K562 (cell line): ENCODE measurements around the gene ARHGAP28. TPM values are rescaled to one million over a fixed set of nuclear protein-coding genes. Genes with fewer than 3 reads are reported as not detected.

Source experiments
- ATAC-seq: fragments of 200-7000 bp; cut with Tn5 transposase; 3 replicates; pipeline ENCODE4 v1.9.1; 2020; ENCODE audit warnings: moderate library complexity
- BruUV-seq: library from RNA; stranded (reverse); fragments of 400-500 nt; replicated peaks from 2 replicates; lab custom pipeline; 2021; lab: Mats Ljungman, UMichigan
- CTCF ChIA-PET: fragments of 300-600 bp; formaldehyde crosslinking; extraction: SDS; loops from one replicate; lab custom pipeline; 2021; ENCODE audit warnings: low intra/inter-chr PET ratio; lab: Yijun Ruan, JAX
- POLR2A ChIA-PET: fragments of 300-600, 350-650 bp; sonication (Branson Sonifier 250); formaldehyde crosslinking; extraction: SDS; loops from one replicate; lab custom pipeline; 2021; ENCODE audit warnings: antibody characterized with exemption, inconsistent platforms; lab: Yijun Ruan, JAX
- DNase-seq, 4 experiments: peaks; one replicate each; pipeline versions ENCODE4 v3.0.0 to v3.0.0-alpha.2; 2011 to 2018; ENCODE audit warnings: low spot score in 3 of 4, mixed read lengths in 3 of 4; ENCODE audit errors: extremely low read depth in 1 of 4
- FAIRE-seq: peaks from 2 replicates; lab custom pipeline; 2011; peaks lifted over from hg19 to GRCh38; lab: Jason Lieb, UNC
- H2AFZ ChIP-seq: 2 replicates; pipeline ENCODE4 v1.6.0; 2011; ENCODE audit warnings: low read depth, low read length, control low read depth, inconsistent platforms
- H3K27ac ChIP-seq: fragments of 200-600 bp; 3 replicates; pipeline ENCODE4 v1.8.0; 2011; ENCODE audit warnings: low read depth, mild to moderate bottlenecking, control low read depth, inconsistent platforms, low read length, moderate library complexity, mixed read lengths; ENCODE audit errors: extremely low read depth
- H3K27me3 ChIP-seq, 2 experiments: fragments of 300-600 bp in 1 of 2; 2 replicates in 1 of 2; 3 replicates in 1 of 2; pipeline versions ENCODE4 v1.6.0 to v1.8.0; 2011; ENCODE audit warnings: inconsistent platforms in 2 of 2, low read length in 2 of 2, mild to moderate bottlenecking in 1 of 2, mixed read lengths in 1 of 2, moderate library complexity in 1 of 2; ENCODE audit not compliant: control insufficient read depth in 2 of 2, insufficient read depth in 2 of 2
- H3K36me3 ChIP-seq: fragments of 300-600 bp; 3 replicates; pipeline ENCODE4 v1.8.0; 2011; ENCODE audit warnings: mild to moderate bottlenecking, low read length, inconsistent platforms; ENCODE audit not compliant: control insufficient read depth, insufficient read depth
- H3K4me1 ChIP-seq, 2 experiments: fragments of 200-600 bp in 1 of 2; replicated peaks in 1 of 2; 2 replicates in 1 of 2; 3 replicates in 1 of 2; pipeline versions ENCODE4 v1.5.1 to v1.8.0; 2011; ENCODE audit warnings: inconsistent platforms in 2 of 2, low read length in 2 of 2, mild to moderate bottlenecking in 1 of 2, mixed read lengths in 1 of 2, moderate library complexity in 1 of 2; ENCODE audit not compliant: control insufficient read depth in 2 of 2, insufficient read depth in 2 of 2
- H3K4me2 ChIP-seq: 2 replicates; pipeline ENCODE4 v1.6.1; 2011; ENCODE audit warnings: low read length, control low read depth, inconsistent platforms, mixed read lengths; ENCODE audit not compliant: insufficient read depth
- H3K4me3 ChIP-seq: fragments of 200-600 bp; sonication (generic), shearing (Covaris generic); 2 replicates; pipeline ENCODE4 v1.5.1; 2016; ENCODE audit warnings: control low read depth, inconsistent platforms
- H3K79me2 ChIP-seq: fragments of 200-600 bp; 3 replicates; pipeline ENCODE4 v1.8.0; 2011; ENCODE audit warnings: low read length, inconsistent platforms; ENCODE audit not compliant: control insufficient read depth, insufficient read depth
- H3K9ac ChIP-seq, 2 experiments: 2 replicates each; pipeline versions ENCODE4 v1.6.0 to v1.6.1; 2011; ENCODE audit warnings: low read depth in 2 of 2, low read length in 2 of 2, control low read depth in 1 of 2, inconsistent platforms in 1 of 2, mild to moderate bottlenecking in 1 of 2, mixed read lengths in 1 of 2; ENCODE audit not compliant: insufficient read depth in 1 of 2
- H3K9me1 ChIP-seq: one replicate; pipeline ENCODE4 v1.6.0; 2011; ENCODE audit warnings: inconsistent platforms, mild to moderate bottlenecking, low read length, moderate library complexity; ENCODE audit not compliant: control insufficient read depth, insufficient read depth
- H3K9me3 ChIP-seq: replicated peaks from 2 replicates; pipeline ENCODE4 v1.5.1; 2011; ENCODE audit warnings: low read depth, low read length, inconsistent platforms; ENCODE audit not compliant: control insufficient read depth, insufficient read depth
- H4K20me1 ChIP-seq: replicated peaks from 2 replicates; pipeline ENCODE4 v1.6.1; 2011; ENCODE audit warnings: low read length, inconsistent platforms, mixed read lengths; ENCODE audit not compliant: control insufficient read depth, insufficient read depth
- EGR1 ChIP-seq: fragments of 450-650 bp; conservative IDR thresholded peaks from 2 replicates; pipeline ENCODE4 v1.6.1; 2017; ENCODE audit warnings: mild to moderate bottlenecking
- ILK ChIP-seq: fragments of 450-650 bp; IDR thresholded peaks from 2 replicates; pipeline ENCODE4 v1.6.1; 2016; ENCODE audit warnings: missing genetic modification characterization, low read depth, mild to moderate bottlenecking, missing compliant biosample characterization, moderate library complexity, borderline replicate concordance
- PHB2 ChIP-seq: fragments of 450-650 bp; IDR thresholded peaks from 2 replicates; pipeline ENCODE4 v1.6.1; 2017; ENCODE audit warnings: low read depth
- RBM22 ChIP-seq: fragments of 200-400 bp; formaldehyde crosslinking; IDR thresholded peaks from 2 replicates; pipeline ENCODE4 v1.6.1; 2018; ENCODE audit warnings: low read length, low read depth; ENCODE audit not compliant: poor library complexity, severe bottlenecking
- RFX5 ChIP-seq: IDR thresholded peaks from 2 replicates; pipeline ENCODE4 v1.6.1; 2011; ENCODE audit warnings: low read depth, mild to moderate bottlenecking, improper control_type of control experiment, low read length
- SMARCA4 ChIP-seq: fragments of 450-650 bp; IDR thresholded peaks from 2 replicates; pipeline ENCODE4 v1.6.1; 2016
- WGBS: fragments of 100-300 bp; shearing (Covaris generic); methylation state at CpG from one replicate; pipeline ENCODE4 v1.1.6; 2016; ENCODE audit warnings: low coverage, mixed read lengths; ENCODE audit not compliant: insufficient coverage; ENCODE audit errors: missing lambda C conversion rate; 5-methylcytosine and 5-hydroxymethylcytosine counted together
- in situ Hi-C: fragments of 300-500 bp; cut with MboI; formaldehyde crosslinking; loops from 4 replicates; pipeline ENCODE4 v1.15.0; 2018; ENCODE audit warnings: inconsistent platforms, mixed read lengths
- intact Hi-C: fragments of 100-400 bp; cut with micrococcal nuclease; formaldehyde crosslinking; loops from 2 replicates; pipeline ENCODE4 v1.14.2; 2022
- polyA plus RNA-seq, 8 experiments: library from polyadenylated mRNA; depleted of rRNA in 4 of 8; stranded (reverse) in 5 of 8; unstranded in 3 of 8; fragments of >200 nt; fragmentation: Nextera tagmentation in 2 of 8; fragmentation: Illumina TruSeq in 1 of 8; extraction: Ambion mirVana in 2 of 8; extraction: Trizol in 1 of 8; gene quantifications; 2 replicates each; pipeline versions ENCODE4 v1.2.1 to v1.2.3, GENCODE V29; 2011 to 2014; ENCODE audit warnings: inconsistent platforms in 1 of 8, missing spikeins in 1 of 8
- total RNA-seq, 7 experiments: library from RNA; depleted of rRNA in 6 of 7; stranded (reverse); fragments of >200 nt in 6 of 7; fragmentation: Illumina TruSeq in 2 of 7; extraction: Trizol in 2 of 7; gene quantifications; 2 replicates each; pipeline versions ENCODE4 v1.2.1 to v1.2.3, GENCODE V29; 2011 to 2021; ENCODE audit warnings: low replicate concordance in 1 of 7
- TF ChIP-seq, protein P1 (sequence below), 2 experiments: fragments of 450-650 bp; formaldehyde crosslinking in 1 of 2; IDR thresholded peaks; 2 replicates each; pipeline versions ENCODE4 v1.4.0 to v1.6.1; 2014 to 2020; ENCODE audit warnings: mild to moderate bottlenecking in 2 of 2, borderline replicate concordance in 1 of 2, low read depth in 1 of 2

The ARHGAP28 gene
- total and polyA plus RNA-seq, 9 of the 15 experiments (the other 6 are each of a cell fraction or from before 2014, with no cell fraction given): 0.93 to 5.9 (median 5.0) TPM

DNA sequence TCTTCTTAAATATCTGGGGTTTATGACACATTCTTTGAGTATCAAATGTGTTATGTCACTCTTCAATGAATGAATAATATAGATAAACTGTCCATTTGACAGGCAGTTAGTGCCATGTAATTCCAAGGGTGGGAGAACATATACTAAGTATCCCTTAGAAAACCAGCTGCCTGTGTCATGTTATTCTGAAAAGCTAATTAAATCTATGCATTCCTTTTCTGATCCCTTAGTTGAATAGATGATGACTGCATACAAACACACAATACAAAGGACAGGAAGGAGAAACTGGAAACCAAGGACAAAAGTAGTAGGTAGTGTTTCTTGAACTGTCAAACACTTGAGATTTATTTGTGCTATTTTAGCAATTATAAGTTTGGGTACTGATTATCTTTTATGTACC, 8.3 kb downstream of the ARHGAP28 start:
- Histone ChIP-seq H3K4me2 (no peak overlapping the region), H3K4me3 (no peak overlapping the region), H3K9me1 (no peaks in the 10 kb centered on the region), H2AFZ (no peak overlapping the region), H3K27me3 (no peaks in the 10 kb centered on the region), H3K27ac (no peak overlapping the region), H3K36me3 (no peaks in the 10 kb centered on the region), H3K9me3 (no peaks in the 10 kb centered on the region), H3K79me2 (no peaks in the 10 kb centered on the region), H4K20me1 (no peaks in the 10 kb centered on the region), H3K4me1 (peaks cover 0 to 8% of the 10 kb centered on the region in 2 experiments; a peak in 2 of 5 replicates), H3K9ac (no peak overlapping the region)
- no peak for FAIRE-seq
- CTCF ChIA-PET: interaction anchor here (0.5 to 0.6 kb wide), 2 partner anchors 182 to 1138 kb away, joined by 3 read pairs; no protein-coding TSS in a partner anchor
- ATAC-seq: no peak
- BruUV-seq: no TSS peak
- DNase-seq: no peak
- intact Hi-C loops (loop anchor here (10.0 kb wide), 1 partner anchor 1443 kb away; the partner anchor contains the start of gene ZBTB14), in situ Hi-C loops (loop anchor here (25.0 kb wide), 1 partner anchor 1451 kb away; the partner anchor contains the start of gene ZBTB14)
- no peak for TF ChIP-seq PHB2
- POLR2A ChIA-PET: interaction anchor here (1.2 kb wide), 1 partner anchor 14 kb away, joined by 4 read pairs; no protein-coding TSS in a partner anchor

DNA sequence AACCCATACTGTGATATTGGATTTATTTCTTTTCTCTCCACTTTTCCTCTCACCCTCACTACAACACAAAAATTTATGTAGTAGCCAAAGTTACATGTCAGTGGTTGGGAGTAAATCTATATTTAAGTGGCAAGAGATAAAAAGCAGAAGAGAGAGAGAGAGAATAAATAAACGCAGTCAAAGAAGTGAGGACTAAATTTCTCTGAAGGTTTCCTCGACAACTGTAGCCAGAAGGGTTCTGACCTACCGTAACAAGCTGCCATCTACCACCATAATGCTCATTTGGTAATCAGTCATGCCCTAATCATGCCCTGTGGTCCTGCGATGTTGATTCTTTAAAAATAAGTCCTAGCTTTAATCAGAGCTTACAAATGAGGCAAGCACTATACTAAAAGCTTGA, 9.1 kb downstream of the ARHGAP28 start:
- DNase-seq: no peak
- ATAC-seq: no peak
- no peak overlapping the region for H3K9ac ChIP-seq
- no peak overlapping the region for H3K27ac ChIP-seq
- H3K9me1 ChIP-seq: no peaks in the 10 kb centered on the region
- CTCF ChIA-PET: interaction anchor here (0.5 kb wide), 1 partner anchor 181 kb away, joined by 3 read pairs; no protein-coding TSS in a partner anchor
- FAIRE-seq: no peak
- no peaks in the 10 kb centered on the region for H4K20me1 ChIP-seq
- no peaks in the 10 kb centered on the region for H3K27me3 ChIP-seq
- no peak overlapping the region for H2AFZ ChIP-seq
- POLR2A ChIA-PET: no interaction called here
- no peaks in the 10 kb centered on the region for H3K79me2 ChIP-seq
- BruUV-seq: no TSS peak
- H3K4me2 ChIP-seq: no peak overlapping the region
- in situ Hi-C loops (loop anchor here (25.0 kb wide), 1 partner anchor 1451 kb away; the partner anchor contains the start of gene ZBTB14), intact Hi-C loops (loop anchor here (10.0 kb wide), 1 partner anchor 1444 kb away; the partner anchor contains the start of gene ZBTB14)
- H3K36me3 ChIP-seq: no peaks in the 10 kb centered on the region
- 38% methylated on average over 4 of the region's 4 CpGs for WGBS
- no peaks in the 10 kb centered on the region for H3K9me3 ChIP-seq
- no peak overlapping the region for H3K4me3 ChIP-seq
- peaks cover 0 to 8% of the 10 kb centered on the region in 2 experiments; a peak in 2 of 5 replicates for H3K4me1 ChIP-seq
- TF ChIP-seq RBM22 (no peak), EGR1 (no peak), ILK (no peak), RFX5 (no peak), SMARCA4 (no peak)
- TF ChIP-seq, protein P1, sequence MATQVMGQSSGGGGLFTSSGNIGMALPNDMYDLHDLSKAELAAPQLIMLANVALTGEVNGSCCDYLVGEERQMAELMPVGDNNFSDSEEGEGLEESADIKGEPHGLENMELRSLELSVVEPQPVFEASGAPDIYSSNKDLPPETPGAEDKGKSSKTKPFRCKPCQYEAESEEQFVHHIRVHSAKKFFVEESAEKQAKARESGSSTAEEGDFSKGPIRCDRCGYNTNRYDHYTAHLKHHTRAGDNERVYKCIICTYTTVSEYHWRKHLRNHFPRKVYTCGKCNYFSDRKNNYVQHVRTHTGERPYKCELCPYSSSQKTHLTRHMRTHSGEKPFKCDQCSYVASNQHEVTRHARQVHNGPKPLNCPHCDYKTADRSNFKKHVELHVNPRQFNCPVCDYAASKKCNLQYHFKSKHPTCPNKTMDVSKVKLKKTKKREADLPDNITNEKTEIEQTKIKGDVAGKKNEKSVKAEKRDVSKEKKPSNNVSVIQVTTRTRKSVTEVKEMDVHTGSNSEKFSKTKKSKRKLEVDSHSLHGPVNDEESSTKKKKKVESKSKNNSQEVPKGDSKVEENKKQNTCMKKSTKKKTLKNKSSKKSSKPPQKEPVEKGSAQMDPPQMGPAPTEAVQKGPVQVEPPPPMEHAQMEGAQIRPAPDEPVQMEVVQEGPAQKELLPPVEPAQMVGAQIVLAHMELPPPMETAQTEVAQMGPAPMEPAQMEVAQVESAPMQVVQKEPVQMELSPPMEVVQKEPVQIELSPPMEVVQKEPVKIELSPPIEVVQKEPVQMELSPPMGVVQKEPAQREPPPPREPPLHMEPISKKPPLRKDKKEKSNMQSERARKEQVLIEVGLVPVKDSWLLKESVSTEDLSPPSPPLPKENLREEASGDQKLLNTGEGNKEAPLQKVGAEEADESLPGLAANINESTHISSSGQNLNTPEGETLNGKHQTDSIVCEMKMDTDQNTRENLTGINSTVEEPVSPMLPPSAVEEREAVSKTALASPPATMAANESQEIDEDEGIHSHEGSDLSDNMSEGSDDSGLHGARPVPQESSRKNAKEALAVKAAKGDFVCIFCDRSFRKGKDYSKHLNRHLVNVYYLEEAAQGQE (IDR thresholded peaks at IDR 0.05; ENCODE audit: borderline replicate concordance): no peak
- TF ChIP-seq, protein P1 (CRISPR knock-in tag; IDR thresholded peaks at IDR 0.05; ENCODE audit: low read depth): no peak
